ENCODE data around the gene CRISPLD2.

Gene CRISPLD2

GRCh38 chr16:84803146-84803545 lies 16.6 kb upstream of the CRISPLD2 start:
- Histone ChIP-seq H3F3A (ENCODE audit: low read depth) (no peaks in the 10 kb centered on the region), H3K79me2 (ENCODE audit: insufficient read depth, low read length) (no peaks in the 10 kb centered on the region), H3K4me3 (ENCODE audit: low read length, poor library complexity, severe bottlenecking) (no peak overlapping the region), H3K4me1 (ENCODE audit: insufficient read depth, low read length, poor library complexity, severe bottlenecking) (no peaks in the 10 kb centered on the region), H4K20me1 (ENCODE audit: insufficient read depth, low read length, poor library complexity, severe bottlenecking) (no peaks in the 10 kb centered on the region), H3K4me2 (ENCODE audit: low read depth, low read length, poor library complexity, severe bottlenecking) (no peak overlapping the region), H3K9me3 (ENCODE audit: insufficient read depth, low read depth, low read length) (no peaks in the 10 kb centered on the region), H3K27me3 (ENCODE audit: insufficient read depth, low read length, poor library complexity, severe bottlenecking) (no peaks in the 10 kb centered on the region), H3K9ac (ENCODE audit: low read depth, low read length, poor library complexity, severe bottlenecking) (no peak overlapping the region), H3K36me3 (ENCODE audit: insufficient read depth, low read length) (no peaks in the 10 kb centered on the region), H2AFZ (ENCODE audit: low read length) (no peak overlapping the region), H3K9me2 (replicated peaks; ENCODE audit: low read depth, low read length) (no peaks in the 10 kb centered on the region)
- TF ChIP-seq EZH2phosphoT487 (IDR thresholded peaks at IDR 0.05; ENCODE audit: borderline replicate concordance) (no peak), CTCF (conservative IDR thresholded peaks at IDR 0.05; ENCODE audit: low read length) (no peak)

GRCh38 chr16:84804326-84804725 lies 15.5 kb upstream of the CRISPLD2 start:
- H3K4me2 ChIP-seq (ENCODE audit: low read depth, low read length, poor library complexity, severe bottlenecking), result no peak overlapping the region
- TF ChIP-seq CTCF (conservative IDR thresholded peaks at IDR 0.05; ENCODE audit: low read length) (no peak), EZH2phosphoT487 (IDR thresholded peaks at IDR 0.05; ENCODE audit: borderline replicate concordance) (no peak)
- H3K9ac ChIP-seq (ENCODE audit: low read depth, low read length, poor library complexity, severe bottlenecking), result no peak overlapping the region
- H3F3A ChIP-seq (ENCODE audit: low read depth), result no peaks in the 10 kb centered on the region
- H3K4me3 ChIP-seq (ENCODE audit: low read length, poor library complexity, severe bottlenecking), result no peak overlapping the region
- no peaks in the 10 kb centered on the region for H3K79me2 ChIP-seq (ENCODE audit: insufficient read depth, low read length)
- no peaks in the 10 kb centered on the region for H3K9me2 ChIP-seq (replicated peaks; ENCODE audit: low read depth, low read length)
- H3K36me3 ChIP-seq (ENCODE audit: insufficient read depth, low read length), result no peaks in the 10 kb centered on the region
- H3K27me3 ChIP-seq (ENCODE audit: insufficient read depth, low read length, poor library complexity, severe bottlenecking), result no peaks in the 10 kb centered on the region
- no peaks in the 10 kb centered on the region for H3K4me1 ChIP-seq (ENCODE audit: insufficient read depth, low read length, poor library complexity, severe bottlenecking)
- no peaks in the 10 kb centered on the region for H4K20me1 ChIP-seq (ENCODE audit: insufficient read depth, low read length, poor library complexity, severe bottlenecking)
- H2AFZ ChIP-seq (ENCODE audit: low read length), result no peak overlapping the region
- no peaks in the 10 kb centered on the region for H3K9me3 ChIP-seq (ENCODE audit: insufficient read depth, low read depth, low read length)

GRCh38 chr16:84806256-84806889 lies 13.4 kb upstream of the CRISPLD2 start:
- H3F3A ChIP-seq (ENCODE audit: low read depth), result no peaks in the 10 kb centered on the region
- H3K4me1 ChIP-seq (ENCODE audit: insufficient read depth, low read length, poor library complexity, severe bottlenecking), result no peaks in the 10 kb centered on the region
- H2AFZ ChIP-seq (ENCODE audit: low read length), result no peak overlapping the region
- no peak overlapping the region for H3K9ac ChIP-seq (ENCODE audit: low read depth, low read length, poor library complexity, severe bottlenecking)
- no peaks in the 10 kb centered on the region for H4K20me1 ChIP-seq (ENCODE audit: insufficient read depth, low read length, poor library complexity, severe bottlenecking)
- no peak for TF ChIP-seq EZH2phosphoT487 (IDR thresholded peaks at IDR 0.05; ENCODE audit: borderline replicate concordance)
- H3K27me3 ChIP-seq (ENCODE audit: insufficient read depth, low read length, poor library complexity, severe bottlenecking), result no peaks in the 10 kb centered on the region
- H3K9me2 ChIP-seq (replicated peaks; ENCODE audit: low read depth, low read length), result no peaks in the 10 kb centered on the region
- no peak overlapping the region for H3K4me2 ChIP-seq (ENCODE audit: low read depth, low read length, poor library complexity, severe bottlenecking)
- no peaks in the 10 kb centered on the region for H3K36me3 ChIP-seq (ENCODE audit: insufficient read depth, low read length)
- no peak overlapping the region for H3K4me3 ChIP-seq (ENCODE audit: low read length, poor library complexity, severe bottlenecking)
- no peaks in the 10 kb centered on the region for H3K79me2 ChIP-seq (ENCODE audit: insufficient read depth, low read length)
- H3K9me3 ChIP-seq (ENCODE audit: insufficient read depth, low read depth, low read length), result no peaks in the 10 kb centered on the region

GRCh38 chr16:84806890-84807258 lies 12.9 kb upstream of the CRISPLD2 start:
- no peaks in the 10 kb centered on the region for H4K20me1 ChIP-seq (ENCODE audit: insufficient read depth, low read length, poor library complexity, severe bottlenecking)
- no peak overlapping the region for H3K9ac ChIP-seq (ENCODE audit: low read depth, low read length, poor library complexity, severe bottlenecking)
- H3K27me3 ChIP-seq (ENCODE audit: insufficient read depth, low read length, poor library complexity, severe bottlenecking), result no peaks in the 10 kb centered on the region
- H3F3A ChIP-seq (ENCODE audit: low read depth), result no peaks in the 10 kb centered on the region
- no peak overlapping the region for H3K4me2 ChIP-seq (ENCODE audit: low read depth, low read length, poor library complexity, severe bottlenecking)
- no peaks in the 10 kb centered on the region for H3K79me2 ChIP-seq (ENCODE audit: insufficient read depth, low read length)
- H2AFZ ChIP-seq (ENCODE audit: low read length), result no peak overlapping the region
- H3K4me1 ChIP-seq (ENCODE audit: insufficient read depth, low read length, poor library complexity, severe bottlenecking), result no peaks in the 10 kb centered on the region
- H3K4me3 ChIP-seq (ENCODE audit: low read length, poor library complexity, severe bottlenecking), result no peak overlapping the region
- H3K36me3 ChIP-seq (ENCODE audit: insufficient read depth, low read length), result no peaks in the 10 kb centered on the region
- H3K9me3 ChIP-seq (ENCODE audit: insufficient read depth, low read depth, low read length), result no peaks in the 10 kb centered on the region
- H3K9me2 ChIP-seq (replicated peaks; ENCODE audit: low read depth, low read length), result no peaks in the 10 kb centered on the region
- TF ChIP-seq CTCF (conservative IDR thresholded peaks at IDR 0.05; ENCODE audit: low read length) (no peak), EZH2phosphoT487 (IDR thresholded peaks at IDR 0.05; ENCODE audit: borderline replicate concordance) (no peak)

All from Loucy (cell line).